Osteoblast (primary cell): ENCODE results near the gene TRIM32. TPM values are rescaled to one million over a fixed set of nuclear protein-coding genes. Genes with fewer than 3 reads are reported as not detected.

ENCODE experiments used
- DNase-seq: peaks from one replicate; pipeline ENCODE4 v3.0.0; 2011; ENCODE audit warnings: low spot score, mixed read lengths; ENCODE audit not compliant: insufficient read length; ENCODE audit errors: missing footprints
- H2AFZ ChIP-seq: 2 replicates; pipeline ENCODE4 v1.6.0; 2011; ENCODE audit warnings: mild to moderate bottlenecking, low read length
- H3K27ac ChIP-seq: 2 replicates; pipeline ENCODE4 v1.5.1; 2011; ENCODE audit warnings: mild to moderate bottlenecking, low read depth, low read length, moderate library complexity
- H3K27me3 ChIP-seq: 2 replicates; pipeline ENCODE4 v1.6.0; 2012; ENCODE audit warnings: mild to moderate bottlenecking, control low read depth, inconsistent platforms, low read length, moderate library complexity; ENCODE audit not compliant: insufficient read depth
- H3K36me3 ChIP-seq: 2 replicates; pipeline ENCODE4 v1.5.1; 2011; ENCODE audit warnings: mild to moderate bottlenecking, low read length, control low read depth, moderate library complexity; ENCODE audit not compliant: insufficient read depth
- H3K4me1 ChIP-seq: 2 replicates; pipeline ENCODE4 v1.5.1; 2011; ENCODE audit warnings: mild to moderate bottlenecking, low read length, control low read depth, moderate library complexity; ENCODE audit not compliant: insufficient read depth
- H3K4me2 ChIP-seq: 2 replicates; pipeline ENCODE4 v1.6.0; 2011; ENCODE audit warnings: mild to moderate bottlenecking, low read length; ENCODE audit not compliant: insufficient read depth
- H3K4me3 ChIP-seq: fragments of 200-600 bp; sonication (generic); 3 replicates; pipeline ENCODE4 v1.5.1; 2012; ENCODE audit warnings: mild to moderate bottlenecking, low read length, inconsistent platforms; ENCODE audit not compliant: insufficient read depth
- H3K79me2 ChIP-seq: 2 replicates; pipeline ENCODE4 v1.6.0; 2012; ENCODE audit warnings: mild to moderate bottlenecking, low read length, control low read depth, inconsistent platforms; ENCODE audit not compliant: insufficient read depth
- H3K9me3 ChIP-seq: 2 replicates; pipeline ENCODE4 v1.5.1; 2011; ENCODE audit warnings: low read depth, low read length, control low read depth
- H4K20me1 ChIP-seq: 2 replicates; pipeline ENCODE4 v1.6.0; 2012; ENCODE audit warnings: mild to moderate bottlenecking, low read length, control low read depth; ENCODE audit not compliant: insufficient read depth
- CTCF ChIP-seq: IDR thresholded peaks from 2 replicates; pipeline ENCODE4 v1.5.1; 2011; ENCODE audit warnings: mild to moderate bottlenecking, low read depth, low read length, moderate library complexity; ENCODE audit errors: extremely low read depth
- total RNA-seq: library from RNA; depleted of rRNA; stranded (reverse); fragments of >200 nt; gene quantifications from 2 replicates; pipeline ENCODE4 v1.2.3, GENCODE V29; 2012

TRIM32 gene
- total RNA-seq, 1 donor, result 34.7 TPM

- peaks cover 7% of the 10 kb centered on the region for H3K4me1 ChIP-seq
- peaks cover 25% of the 10 kb centered on the region for H3K79me2 ChIP-seq
- peaks cover 8% of the 10 kb centered on the region for H3K36me3 ChIP-seq
- H3K4me2 ChIP-seq, result no peak overlapping the region
- H4K20me1 ChIP-seq, result peaks cover 40% of the 10 kb centered on the region
- no peak overlapping the region for H3K4me3 ChIP-seq
- no peak overlapping the region for H3K27ac ChIP-seq
- no peaks in the 10 kb centered on the region for H3K9me3 ChIP-seq
- TF ChIP-seq CTCF, result no peak
- H3K27me3 ChIP-seq, result no peaks in the 10 kb centered on the region
- DNase-seq, result no peak
- H2AFZ ChIP-seq, result no peak overlapping the region
These were observed 18.4 kb downstream of the TRIM32 start for GRCh38 chr9:116705531-116705930.

- H3K27ac ChIP-seq, result no peak overlapping the region
- peaks cover 14% of the 10 kb centered on the region for H3K79me2 ChIP-seq
- no peak overlapping the region for H3K4me3 ChIP-seq
- DNase-seq, result no peak
- no peak overlapping the region for H3K4me2 ChIP-seq
- peaks cover 29% of the 10 kb centered on the region for H4K20me1 ChIP-seq
- peaks cover 7% of the 10 kb centered on the region for H3K4me1 ChIP-seq
- no peaks in the 10 kb centered on the region for H3K36me3 ChIP-seq
- no peaks in the 10 kb centered on the region for H3K27me3 ChIP-seq
- H2AFZ ChIP-seq, result no peak overlapping the region
- no peak for TF ChIP-seq CTCF
- no peaks in the 10 kb centered on the region for H3K9me3 ChIP-seq
These were observed 19.5 kb downstream of the TRIM32 start for GRCh38 chr9:116706310-116707290.

- Histone ChIP-seq H3K4me1 (no peaks in the 10 kb centered on the region), H3K79me2 (no peaks in the 10 kb centered on the region), H4K20me1 (peaks cover 8% of the 10 kb centered on the region), H3K27me3 (no peaks in the 10 kb centered on the region), H3K4me3 (no peak overlapping the region), H2AFZ (no peak overlapping the region), H3K9me3 (no peaks in the 10 kb centered on the region), H3K36me3 (no peaks in the 10 kb centered on the region), H3K4me2 (no peak overlapping the region), H3K27ac (no peak overlapping the region)
- no peak for DNase-seq
- no peak for TF ChIP-seq CTCF
These were observed 25.7 kb downstream of the TRIM32 start for GRCh38 chr9:116712781-116713180.

- Histone ChIP-seq H2AFZ (no peak overlapping the region), H3K27ac (no peak overlapping the region), H3K9me3 (no peaks in the 10 kb centered on the region), H4K20me1 (peaks cover 4% of the 10 kb centered on the region), H3K4me2 (no peak overlapping the region), H3K27me3 (no peaks in the 10 kb centered on the region), H3K4me3 (no peak overlapping the region), H3K4me1 (no peaks in the 10 kb centered on the region), H3K36me3 (no peaks in the 10 kb centered on the region), H3K79me2 (no peaks in the 10 kb centered on the region)
- DNase-seq, result no peak
- no peak for TF ChIP-seq CTCF
These were observed 26.2 kb downstream of the TRIM32 start for GRCh38 chr9:116713271-116713670.
